Measurements from ENCODE around the gene CTIF. TPM values are rescaled to one million over a fixed set of nuclear protein-coding genes. Genes with fewer than 3 reads are reported as not detected.
A peak's percentile ranks its signal among the peaks of the same experiment; 100 is the strongest.

The CTIF gene
- total and polyA plus RNA-seq, 11 donors: 21.2 to 93.0 (median 68.0) TPM

GRCh38 chr18:48762022-48762421 is 223.2 kb downstream of the CTIF start:
- DNase-seq (no peak), ATAC-seq (no peak)
- 87 to 95% (median 89%) methylated on average over 6 of the region's 6 CpGs for WGBS, 4 donors
- H3K4me1 ChIP-seq: peaks cover 0 to 64% (median 27%) of the 10 kb centered on the region in 12 donors
- intact Hi-C loops (cut with DNase I): loop anchor here in 1 of 10 donors (10.0 kb wide), 1 partner anchor 47 kb away; no protein-coding TSS in a partner anchor
- peak overlapping the region in 9 of 12 donors; percentile 14 to 60 (median 26) for H3K27ac ChIP-seq
- H3K36me3 ChIP-seq: peaks cover 0 to 39% (median 20%) of the 10 kb centered on the region in 9 donors
- TF ChIP-seq POLR2A (IDR thresholded peaks at IDR 0.05) (no peak), CTCF (IDR thresholded peaks at IDR 0.05) (no peak)
- no peak overlapping the region for H3K4me3 ChIP-seq
- H3K9me3 ChIP-seq: no peaks in the 10 kb centered on the region
- H3K27me3 ChIP-seq: no peaks in the 10 kb centered on the region

GRCh38 chr18:48762836-48763718 is 224.2 kb downstream of the CTIF start:
- no peaks in the 10 kb centered on the region for H3K9me3 ChIP-seq
- no peak overlapping the region for H3K4me3 ChIP-seq
- ATAC-seq (peak in 1 of 4 donors; percentile 3), DNase-seq (no peak)
- 67 to 77% (median 73%) methylated on average over 19 to 21 of the region's 21 CpGs for WGBS, 4 donors
- H3K27me3 ChIP-seq: no peaks in the 10 kb centered on the region
- H3K4me1 ChIP-seq: peaks cover 0 to 71% (median 30%) of the 10 kb centered on the region in 12 donors
- peaks cover 0 to 38% (median 16%) of the 10 kb centered on the region in 9 donors for H3K36me3 ChIP-seq
- peak overlapping the region in 10 of 12 donors; percentile 26 to 65 (median 46) for H3K27ac ChIP-seq
- no peak for TF ChIP-seq CTCF (IDR thresholded peaks at IDR 0.05)
- TF ChIP-seq POLR2A (IDR thresholded peaks at IDR 0.05): no peak
- intact Hi-C loops (cut with DNase I): loop anchor here in 1 of 10 donors (10.0 kb wide), 1 partner anchor 48 kb away; no protein-coding TSS in a partner anchor

- Histone ChIP-seq H3K27ac (peak overlapping the region in 8 of 12 donors; percentile 26 to 65 (median 47)), H3K36me3 (peaks cover 0 to 32% (median 11%) of the 10 kb centered on the region in 9 donors), H3K27me3 (no peaks in the 10 kb centered on the region), H3K9me3 (no peaks in the 10 kb centered on the region), H3K4me1 (peaks cover 0 to 77% (median 35%) of the 10 kb centered on the region in 12 donors), H3K4me3 (no peak overlapping the region)
- TF ChIP-seq POLR2A (IDR thresholded peaks at IDR 0.05) (no peak), CTCF (IDR thresholded peaks at IDR 0.05) (no peak)
- WGBS, 4 donors: 87 to 94% (median 89%) methylated on average over 6 of the region's 6 CpGs
- ATAC-seq (no peak), DNase-seq (no peak)
- intact Hi-C loops (cut with DNase I): loop anchor here in 1 of 10 donors (10.0 kb wide), 1 partner anchor 49 kb away; no protein-coding TSS in a partner anchor
Observed at GRCh38 chr18:48763719-48764100, 224.9 kb downstream of the CTIF start.

DNA sequence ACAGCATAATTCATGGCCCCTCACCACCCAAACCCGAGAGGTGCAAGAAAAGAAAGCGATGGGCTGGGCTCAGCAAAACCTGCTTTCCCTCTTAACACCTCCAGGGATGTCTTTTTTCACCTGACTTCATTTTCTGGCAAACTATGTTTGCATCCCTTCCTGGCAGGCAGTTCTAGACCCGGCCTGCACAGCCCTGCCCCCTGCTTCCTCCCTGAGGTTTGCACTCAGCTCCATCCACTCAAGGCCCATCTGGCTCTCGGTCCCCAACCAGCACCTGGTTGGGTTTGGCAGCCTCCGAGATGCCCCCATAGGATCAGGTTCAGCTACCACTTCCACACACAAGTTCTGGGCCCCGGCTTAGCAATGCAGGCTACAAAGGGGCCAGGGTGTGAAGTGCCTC is 226.2 kb downstream of the CTIF start:
- Histone ChIP-seq H3K4me1 (peaks cover 0 to 91% (median 43%) of the 10 kb centered on the region in 12 donors), H3K36me3 (peaks cover 0 to 25% (median 4%) of the 10 kb centered on the region in 9 donors), H3K9me3 (no peaks in the 10 kb centered on the region), H3K4me3 (no peak overlapping the region), H3K27ac (peak overlapping the region in 1 of 12 donors; percentile 0), H3K27me3 (no peaks in the 10 kb centered on the region)
- WGBS, 4 donors: 68 to 78% (median 75%) methylated on average over 6 of the region's 6 CpGs
- DNase-seq: no peak
- TF ChIP-seq POLR2A (IDR thresholded peaks at IDR 0.05) (no peak), CTCF (IDR thresholded peaks at IDR 0.05) (no peak)
- no peak for ATAC-seq
- intact Hi-C loops (cut with DNase I): loop anchor here in 1 of 10 donors (10.0 kb wide), 1 partner anchor 50 kb away; no protein-coding TSS in a partner anchor

Measured in heart left ventricle (tissue), 16 donors.